Astrocyte (in vitro differentiated cells and primary cell): ENCODE results near the gene ULBP1. TPM values are rescaled to one million over a fixed set of nuclear protein-coding genes. Genes with fewer than 3 reads are reported as not detected.
"Not testable (repeated sequence)": the region's sequence is repeated elsewhere in the genome, so short reads cannot be mapped to it uniquely, and the experiment has no call there.

Source experiments
- DNase-seq: peaks from one replicate; pipeline ENCODE4 v3.0.0-alpha.2; 2010; ENCODE audit warnings: low read depth
- FAIRE-seq: peaks from 2 replicates; lab custom pipeline; 2011; peaks lifted over from hg19 to GRCh38; lab: Jason Lieb, UNC
- H2AFZ ChIP-seq: 2 replicates; pipeline ENCODE4 v1.6.0; 2012; ENCODE audit warnings: low read depth, low read length, inconsistent platforms
- H3K27ac ChIP-seq: 2 replicates; pipeline ENCODE4 v1.5.1; 2011; ENCODE audit warnings: low read depth, low read length, inconsistent platforms
- H3K27me3 ChIP-seq: 2 replicates; pipeline ENCODE4 v1.6.0; 2011; ENCODE audit warnings: low read length, inconsistent platforms; ENCODE audit not compliant: insufficient read depth
- H3K36me3 ChIP-seq: 2 replicates; pipeline ENCODE4 v1.5.1; 2011; ENCODE audit warnings: low read length, inconsistent platforms; ENCODE audit not compliant: insufficient read depth
- H3K4me1 ChIP-seq: 2 replicates; pipeline ENCODE4 v1.5.1; 2011; ENCODE audit warnings: low read length, inconsistent platforms; ENCODE audit not compliant: insufficient read depth
- H3K4me2 ChIP-seq: 2 replicates; pipeline ENCODE4 v1.6.0; 2012; ENCODE audit warnings: low read length, inconsistent platforms
- H3K4me3 ChIP-seq: 2 replicates; pipeline ENCODE4 v1.5.1; 2011; ENCODE audit warnings: low read depth, mild to moderate bottlenecking, low read length, inconsistent platforms; ENCODE audit not compliant: insufficient read depth
- H3K79me2 ChIP-seq: 2 replicates; pipeline ENCODE4 v1.6.0; 2012; ENCODE audit warnings: mild to moderate bottlenecking, low read length, inconsistent platforms; ENCODE audit not compliant: insufficient read depth
- H3K9ac ChIP-seq: 2 replicates; pipeline ENCODE4 v1.6.0; 2012; ENCODE audit warnings: mild to moderate bottlenecking, low read length, inconsistent platforms
- H3K9me3 ChIP-seq: 2 replicates; pipeline ENCODE4 v1.5.1; 2012; ENCODE audit warnings: low read depth, mild to moderate bottlenecking, low read length, inconsistent platforms; ENCODE audit not compliant: insufficient read depth
- H4K20me1 ChIP-seq: 2 replicates; pipeline ENCODE4 v1.6.0; 2012; ENCODE audit warnings: low read length, inconsistent platforms; ENCODE audit not compliant: insufficient read depth
- H3K27ac Mint-ChIP-seq: one replicate; pipeline ENCODE4 v1.8.0; 2021; ENCODE audit warnings: mild to moderate bottlenecking, mixed read lengths; ENCODE audit not compliant: unreplicated experiment
- H3K27me3 Mint-ChIP-seq: one replicate; pipeline ENCODE4 v1.8.0; 2021; ENCODE audit warnings: low read depth, mixed read lengths; ENCODE audit not compliant: unreplicated experiment
- H3K36me3 Mint-ChIP-seq: one replicate; pipeline ENCODE4 v1.8.0; 2021; ENCODE audit warnings: low read depth, mixed read lengths; ENCODE audit not compliant: unreplicated experiment
- H3K4me1 Mint-ChIP-seq: one replicate; pipeline ENCODE4 v1.8.0; 2021; ENCODE audit warnings: low read depth, mixed read lengths; ENCODE audit not compliant: unreplicated experiment
- H3K4me3 Mint-ChIP-seq: one replicate; pipeline ENCODE4 v1.8.0; 2021; ENCODE audit warnings: mild to moderate bottlenecking, moderate library complexity, mixed read lengths; ENCODE audit not compliant: unreplicated experiment
- H3K9me3 Mint-ChIP-seq: one replicate; pipeline ENCODE4 v1.8.0; 2021; ENCODE audit warnings: mild to moderate bottlenecking, mixed read lengths; ENCODE audit not compliant: unreplicated experiment
- EZH2 ChIP-seq: IDR thresholded peaks from 2 replicates; pipeline ENCODE4 v1.6.1; 2012; ENCODE audit warnings: mild to moderate bottlenecking, low read length, inconsistent platforms; ENCODE audit not compliant: insufficient read depth
- total RNA-seq: library from RNA; stranded (reverse); gene quantifications from 2 replicates; pipeline ENCODE4 v1.2.1, GENCODE V29; 2021
- TF ChIP-seq, protein P1 (sequence below): IDR thresholded peaks from 2 replicates; pipeline ENCODE4 v1.5.1; 2011; ENCODE audit warnings: low read depth, mild to moderate bottlenecking, inconsistent platforms, low read length, moderate library complexity; ENCODE audit not compliant: insufficient read depth

The ULBP1 gene
- total RNA-seq, 1 donor from 2014 or later = 7.4 TPM

DNA sequence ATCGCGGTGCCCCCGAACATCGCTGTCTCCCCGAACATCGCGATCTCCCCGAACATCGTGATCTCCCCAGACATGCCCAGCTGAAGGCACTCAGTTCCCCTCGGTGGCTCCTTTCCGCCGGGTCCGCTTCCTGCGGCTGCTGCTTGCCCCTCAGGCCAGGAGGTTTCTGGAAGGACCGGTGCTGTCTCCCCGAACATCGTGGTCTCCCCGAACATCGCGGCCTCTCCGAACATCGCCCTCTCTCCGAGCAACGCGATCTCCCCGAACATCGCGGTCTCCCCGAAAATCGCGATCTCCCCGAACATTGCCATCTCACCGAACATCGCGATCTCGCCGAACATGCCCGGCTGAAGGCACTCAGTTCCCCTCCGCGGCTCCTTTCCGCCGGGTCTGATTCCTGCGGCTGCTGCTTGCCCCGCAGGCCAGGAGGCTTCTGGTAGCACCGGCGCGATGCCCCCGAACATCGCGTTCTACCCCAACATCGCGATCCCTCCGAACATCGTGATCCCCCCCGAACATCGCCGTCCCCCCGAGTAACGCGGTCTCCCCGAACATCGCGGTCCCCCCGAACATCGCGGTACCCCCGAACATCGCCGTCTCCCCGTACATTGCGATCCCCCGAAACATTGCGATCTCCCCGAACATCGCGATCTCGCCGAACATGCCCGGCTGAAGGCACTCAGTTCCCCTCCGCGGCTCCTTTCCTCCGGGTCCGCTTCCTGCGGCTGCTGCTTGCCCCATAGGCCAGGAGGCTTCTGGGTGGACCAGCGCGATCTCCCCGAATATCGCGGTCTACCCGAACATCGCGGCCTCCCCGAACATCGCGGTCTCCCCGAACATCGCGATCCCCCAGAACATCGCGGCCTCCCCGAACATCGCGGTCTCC, 808 bp downstream of the ULBP1 start:
- Histone ChIP-seq H4K20me1 (no peaks in the 10 kb centered on the region), H3K36me3 (no peaks in the 10 kb centered on the region), H3K4me3 (peak overlapping the region; percentile 56), H3K79me2 (no peaks in the 10 kb centered on the region), H3K27ac (no peak overlapping the region), H3K9ac (peak overlapping the region; percentile 83), H3K4me2 (peak overlapping the region; percentile 85), H3K4me1 (peaks cover 24% of the 10 kb centered on the region), H3K9me3 (no peaks in the 10 kb centered on the region), H2AFZ (peak overlapping the region; percentile 87), H3K27me3 (peaks cover 43% of the 10 kb centered on the region)
- peak; percentile 10 for DNase-seq
- H3K27me3 Mint-ChIP-seq = peaks cover 90% of the 10 kb centered on the region
- FAIRE-seq = no peak
- TF ChIP-seq EZH2 = peak; percentile 100
- TF ChIP-seq, protein P1, sequence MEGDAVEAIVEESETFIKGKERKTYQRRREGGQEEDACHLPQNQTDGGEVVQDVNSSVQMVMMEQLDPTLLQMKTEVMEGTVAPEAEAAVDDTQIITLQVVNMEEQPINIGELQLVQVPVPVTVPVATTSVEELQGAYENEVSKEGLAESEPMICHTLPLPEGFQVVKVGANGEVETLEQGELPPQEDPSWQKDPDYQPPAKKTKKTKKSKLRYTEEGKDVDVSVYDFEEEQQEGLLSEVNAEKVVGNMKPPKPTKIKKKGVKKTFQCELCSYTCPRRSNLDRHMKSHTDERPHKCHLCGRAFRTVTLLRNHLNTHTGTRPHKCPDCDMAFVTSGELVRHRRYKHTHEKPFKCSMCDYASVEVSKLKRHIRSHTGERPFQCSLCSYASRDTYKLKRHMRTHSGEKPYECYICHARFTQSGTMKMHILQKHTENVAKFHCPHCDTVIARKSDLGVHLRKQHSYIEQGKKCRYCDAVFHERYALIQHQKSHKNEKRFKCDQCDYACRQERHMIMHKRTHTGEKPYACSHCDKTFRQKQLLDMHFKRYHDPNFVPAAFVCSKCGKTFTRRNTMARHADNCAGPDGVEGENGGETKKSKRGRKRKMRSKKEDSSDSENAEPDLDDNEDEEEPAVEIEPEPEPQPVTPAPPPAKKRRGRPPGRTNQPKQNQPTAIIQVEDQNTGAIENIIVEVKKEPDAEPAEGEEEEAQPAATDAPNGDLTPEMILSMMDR = no peak
- peaks cover 21% of the 10 kb centered on the region for H3K36me3 Mint-ChIP-seq
- H3K9me3 Mint-ChIP-seq = peaks cover 6% of the 10 kb centered on the region
- H3K27ac Mint-ChIP-seq = peak overlapping the region; percentile 97
- H3K4me1 Mint-ChIP-seq = peaks cover 12% of the 10 kb centered on the region
- peak overlapping the region; percentile 93 for H3K4me3 Mint-ChIP-seq

DNA sequence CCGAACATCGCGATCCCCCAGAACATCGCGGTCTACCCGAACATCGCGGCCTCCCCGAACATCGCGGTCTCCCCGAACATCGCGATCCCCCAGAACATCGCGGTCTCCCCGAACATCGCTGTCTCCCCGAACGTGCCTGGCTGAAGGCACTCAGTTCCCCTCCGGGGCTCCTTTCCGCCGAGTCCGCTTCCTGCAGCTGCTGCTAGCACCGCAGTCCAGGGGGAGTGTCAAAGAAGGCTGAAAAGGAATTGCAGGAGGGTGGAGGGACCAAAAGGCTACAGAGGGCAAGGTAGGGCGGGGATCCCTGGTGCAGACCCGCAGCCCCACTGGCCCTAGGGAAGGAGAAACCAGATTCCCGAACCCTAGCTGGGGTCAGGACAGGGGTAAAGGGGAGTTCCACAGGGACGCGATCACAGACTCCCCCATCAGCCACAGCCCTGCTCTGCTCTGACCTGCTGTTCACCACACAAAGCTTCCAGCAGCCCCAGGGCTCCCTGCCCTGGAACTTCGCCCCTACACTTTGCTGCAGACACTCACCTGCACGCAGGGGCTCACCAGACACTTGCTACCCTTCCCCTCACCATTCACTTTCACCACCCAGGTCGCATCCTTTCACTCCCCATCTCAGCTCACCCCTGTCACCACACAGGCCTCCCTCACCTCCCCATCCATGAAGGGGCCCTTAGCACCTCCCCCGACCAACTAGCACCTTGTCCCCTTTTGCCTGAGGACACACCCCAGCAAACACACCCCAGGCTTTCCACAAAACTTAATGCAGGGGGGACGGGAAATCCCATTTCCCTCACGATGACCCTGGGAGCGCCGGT, 1.7 kb downstream of the ULBP1 start:
- peak; percentile 82 for TF ChIP-seq EZH2
- TF ChIP-seq, protein P1 = no peak
- no peak for FAIRE-seq
- Histone ChIP-seq H3K27ac (no peak overlapping the region), H3K36me3 (no peaks in the 10 kb centered on the region), H3K4me2 (peak overlapping the region; percentile 85), H4K20me1 (no peaks in the 10 kb centered on the region), H3K4me3 (peak overlapping the region; percentile 56), H3K9me3 (no peaks in the 10 kb centered on the region), H2AFZ (peak overlapping the region; percentile 87), H3K4me1 (peaks cover 24% of the 10 kb centered on the region), H3K27me3 (peaks cover 43% of the 10 kb centered on the region), H3K79me2 (no peaks in the 10 kb centered on the region), H3K9ac (peak overlapping the region; percentile 83)
- Mint-ChIP-seq H3K36me3 (peaks cover 23% of the 10 kb centered on the region), H3K27me3 (peaks cover 90% of the 10 kb centered on the region), H3K4me3 (peak overlapping the region; percentile 93), H3K27ac (peak overlapping the region; percentile 97), H3K4me1 (peaks cover 12% of the 10 kb centered on the region), H3K9me3 (peaks cover 6% of the 10 kb centered on the region)
- DNase-seq = no peak

DNA sequence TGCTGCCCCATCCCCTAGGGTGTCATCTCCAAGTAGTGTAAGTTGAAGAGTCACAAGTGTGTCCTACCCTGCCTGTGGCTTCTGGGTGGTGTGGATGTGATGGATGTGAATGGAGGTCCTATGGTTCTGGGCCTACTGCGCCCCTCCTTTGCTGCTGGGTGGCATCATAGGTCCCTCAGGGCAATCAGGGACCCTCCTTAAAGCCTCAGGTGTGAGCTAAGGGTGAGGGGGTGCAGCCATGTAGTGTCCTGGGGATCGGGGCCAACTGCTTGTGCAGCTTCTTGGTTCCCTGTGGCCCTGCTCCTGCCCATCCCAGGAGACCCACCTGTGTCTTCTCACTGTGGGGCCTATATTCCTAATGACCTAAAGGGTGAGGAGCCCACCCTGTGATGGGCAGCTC, 2.6 kb downstream of the ULBP1 start:
- DNase-seq, H3K4me3 Mint-ChIP-seq, H3K4me3 ChIP-seq, H2AFZ ChIP-seq, H3K9me3 ChIP-seq, H3K79me2 ChIP-seq, H3K36me3 ChIP-seq, H3K9ac ChIP-seq, FAIRE-seq, H3K4me2 ChIP-seq, H4K20me1 ChIP-seq, H3K9me3 Mint-ChIP-seq, H3K27ac ChIP-seq: not testable (repeated sequence)
- Mint-ChIP-seq H3K27ac (peak overlapping the region; percentile 2), H3K4me1 (peaks cover 12% of the 10 kb centered on the region), H3K36me3 (peaks cover 26% of the 10 kb centered on the region), H3K27me3 (peaks cover 88% of the 10 kb centered on the region)
- Histone ChIP-seq H3K27me3 (peaks cover 45% of the 10 kb centered on the region), H3K4me1 (peaks cover 24% of the 10 kb centered on the region)
